Epithelial cell of proximal tubule (primary cell): ENCODE results near the gene TMEM233. TPM values are rescaled to one million over a fixed set of nuclear protein-coding genes. Genes with fewer than 3 reads are reported as not detected.

ENCODE experiments used
- DNase-seq: peaks from one replicate; pipeline ENCODE4 v3.0.0-alpha.2; 2011; ENCODE audit warnings: low read depth
- H3K4me3 ChIP-seq: 2 replicates; pipeline ENCODE4 v1.5.1; 2011; ENCODE audit warnings: low read depth, mild to moderate bottlenecking, low read length
- total RNA-seq: library from RNA; depleted of rRNA; stranded (reverse); fragments of >200 nt; gene quantifications from 2 replicates; pipeline ENCODE4 v1.2.3, GENCODE V29; 2015
- TF ChIP-seq, protein P1 (sequence below): conservative IDR thresholded peaks from 2 replicates; pipeline ENCODE4 v1.5.1; 2012; ENCODE audit warnings: low read depth, mild to moderate bottlenecking, low read length

TMEM233 gene
- total RNA-seq, 1 donor from 2014 or later = 0.17 TPM

DNA sequence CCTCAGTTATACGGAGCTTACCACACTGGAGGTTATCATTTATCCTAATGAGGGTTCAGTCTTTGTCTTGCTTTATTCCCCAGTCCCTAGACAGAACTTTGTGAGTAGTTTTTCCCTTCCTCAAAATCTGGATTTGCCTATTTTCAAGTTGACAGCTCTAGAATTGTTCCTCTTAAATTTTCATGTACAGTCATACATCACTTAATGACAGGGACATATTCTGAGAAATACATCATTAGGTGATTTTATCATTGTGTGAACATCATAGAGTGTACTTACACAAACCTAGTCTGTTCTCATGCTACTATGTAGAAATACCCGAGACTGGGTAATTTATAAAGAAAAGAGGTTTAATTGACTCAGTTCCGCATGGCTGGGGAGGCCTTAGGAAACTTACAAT is 77.5 kb downstream of the TMEM233 start:
- DNase-seq = no peak
- TF ChIP-seq, protein P1, sequence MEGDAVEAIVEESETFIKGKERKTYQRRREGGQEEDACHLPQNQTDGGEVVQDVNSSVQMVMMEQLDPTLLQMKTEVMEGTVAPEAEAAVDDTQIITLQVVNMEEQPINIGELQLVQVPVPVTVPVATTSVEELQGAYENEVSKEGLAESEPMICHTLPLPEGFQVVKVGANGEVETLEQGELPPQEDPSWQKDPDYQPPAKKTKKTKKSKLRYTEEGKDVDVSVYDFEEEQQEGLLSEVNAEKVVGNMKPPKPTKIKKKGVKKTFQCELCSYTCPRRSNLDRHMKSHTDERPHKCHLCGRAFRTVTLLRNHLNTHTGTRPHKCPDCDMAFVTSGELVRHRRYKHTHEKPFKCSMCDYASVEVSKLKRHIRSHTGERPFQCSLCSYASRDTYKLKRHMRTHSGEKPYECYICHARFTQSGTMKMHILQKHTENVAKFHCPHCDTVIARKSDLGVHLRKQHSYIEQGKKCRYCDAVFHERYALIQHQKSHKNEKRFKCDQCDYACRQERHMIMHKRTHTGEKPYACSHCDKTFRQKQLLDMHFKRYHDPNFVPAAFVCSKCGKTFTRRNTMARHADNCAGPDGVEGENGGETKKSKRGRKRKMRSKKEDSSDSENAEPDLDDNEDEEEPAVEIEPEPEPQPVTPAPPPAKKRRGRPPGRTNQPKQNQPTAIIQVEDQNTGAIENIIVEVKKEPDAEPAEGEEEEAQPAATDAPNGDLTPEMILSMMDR = no peak
- H3K4me3 ChIP-seq = peak overlapping the region; percentile 20

DNA sequence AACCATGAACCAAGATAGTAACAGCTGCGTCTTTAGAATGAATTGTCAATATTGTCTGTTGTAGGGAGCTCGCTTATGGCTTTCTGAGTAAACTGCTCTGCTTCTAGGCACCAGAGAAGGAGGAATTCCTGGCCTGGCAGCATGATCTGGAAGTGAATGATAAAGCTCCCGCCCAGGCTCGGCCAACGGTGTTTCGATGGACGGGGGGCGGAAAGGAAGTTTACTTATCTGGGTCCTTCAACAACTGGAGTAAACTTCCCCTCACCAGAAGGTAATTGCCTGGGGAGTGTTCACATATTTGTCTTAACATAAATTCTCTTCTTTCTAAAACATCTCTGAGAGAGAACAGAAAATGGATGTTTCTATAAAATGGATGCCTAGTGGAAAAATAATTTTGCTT is 78.6 kb downstream of the TMEM233 start:
- no peak for DNase-seq
- TF ChIP-seq, protein P1 = no peak
- H3K4me3 ChIP-seq = no peak overlapping the region

DNA sequence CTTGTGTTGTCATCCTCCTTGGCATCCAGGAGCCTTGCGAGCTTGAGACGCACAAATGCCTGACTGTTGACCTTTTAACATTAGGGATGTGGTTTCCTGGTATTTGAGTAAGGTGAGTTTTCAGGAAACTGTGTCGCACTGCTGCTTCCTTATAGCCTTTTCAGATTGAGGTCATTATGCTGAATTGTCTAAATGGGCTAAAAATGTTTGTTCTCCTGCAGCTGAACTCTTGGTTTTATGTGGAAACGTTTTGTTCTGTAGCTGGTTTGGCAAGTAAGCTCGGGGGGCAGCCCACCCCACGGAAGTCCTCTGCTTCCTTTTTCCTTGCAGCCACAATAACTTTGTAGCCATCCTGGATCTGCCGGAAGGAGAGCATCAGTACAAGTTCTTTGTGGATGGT is 80.1 kb downstream of the TMEM233 start:
- DNase-seq = no peak
- TF ChIP-seq, protein P1 = no peak
- H3K4me3 ChIP-seq = no peak overlapping the region

DNA sequence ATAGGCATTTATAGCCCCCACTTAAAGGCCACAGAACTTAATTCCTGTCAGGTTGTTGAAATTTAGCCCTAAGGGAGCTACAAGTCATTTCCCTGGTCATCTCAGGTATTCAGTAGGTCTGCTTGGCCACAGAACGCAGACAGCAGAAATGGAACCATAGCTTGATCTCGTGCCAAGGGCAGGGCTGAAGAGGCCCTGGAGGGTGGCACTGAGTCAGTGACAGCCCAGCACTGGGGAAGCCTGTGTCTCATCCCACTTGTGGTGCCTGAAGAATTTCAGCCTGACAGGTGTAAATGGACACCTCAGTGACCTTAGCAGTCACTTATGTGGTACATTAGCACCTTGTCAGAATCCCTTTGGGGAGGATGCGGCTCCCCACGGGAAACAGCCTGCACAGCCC is 81.0 kb downstream of the TMEM233 start:
- TF ChIP-seq, protein P1 = no peak
- no peak for DNase-seq
- H3K4me3 ChIP-seq = no peak overlapping the region

DNA sequence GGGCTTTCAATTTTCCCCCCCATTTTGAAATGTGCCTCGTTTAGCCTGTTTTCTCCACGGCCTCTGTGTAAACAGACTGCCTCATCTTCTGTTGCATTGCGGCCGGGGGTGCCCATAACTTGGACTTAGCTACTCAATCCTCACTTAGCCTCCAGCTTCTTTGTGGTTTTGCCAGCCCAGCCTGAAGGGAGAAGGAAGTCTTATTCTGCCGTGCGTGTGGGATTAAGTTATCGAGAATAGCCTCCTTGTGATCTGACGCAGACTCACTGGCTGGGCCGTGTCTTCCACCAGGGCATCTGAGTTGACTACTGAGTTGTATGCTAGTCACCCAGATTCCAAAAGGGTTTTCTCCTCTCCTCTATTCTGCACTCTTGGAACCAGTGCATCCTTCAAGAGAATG is 82.4 kb downstream of the TMEM233 start:
- DNase-seq = no peak
- no peak overlapping the region for H3K4me3 ChIP-seq
- TF ChIP-seq, protein P1 = no peak

DNA sequence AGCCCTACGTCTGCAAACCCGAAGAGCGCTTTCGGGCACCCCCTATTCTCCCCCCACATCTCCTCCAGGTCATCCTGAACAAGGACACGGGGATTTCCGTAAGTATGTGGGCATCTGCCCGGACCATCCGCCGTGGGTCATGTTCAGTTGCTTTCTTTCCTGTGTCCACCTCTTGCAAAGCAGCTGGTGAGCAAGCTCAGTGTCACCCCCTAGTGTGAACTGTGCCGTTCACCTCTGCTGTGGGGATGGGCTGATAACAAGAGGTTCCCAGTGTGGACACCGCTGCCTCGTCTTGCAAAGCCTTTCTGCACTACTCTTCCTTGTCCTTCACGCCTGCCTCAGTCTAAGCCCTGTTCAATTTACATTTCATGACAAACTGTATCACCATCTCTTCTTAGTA is 83.0 kb downstream of the TMEM233 start:
- H3K4me3 ChIP-seq = no peak overlapping the region
- TF ChIP-seq, protein P1 = peak; percentile 29
- DNase-seq = no peak

DNA sequence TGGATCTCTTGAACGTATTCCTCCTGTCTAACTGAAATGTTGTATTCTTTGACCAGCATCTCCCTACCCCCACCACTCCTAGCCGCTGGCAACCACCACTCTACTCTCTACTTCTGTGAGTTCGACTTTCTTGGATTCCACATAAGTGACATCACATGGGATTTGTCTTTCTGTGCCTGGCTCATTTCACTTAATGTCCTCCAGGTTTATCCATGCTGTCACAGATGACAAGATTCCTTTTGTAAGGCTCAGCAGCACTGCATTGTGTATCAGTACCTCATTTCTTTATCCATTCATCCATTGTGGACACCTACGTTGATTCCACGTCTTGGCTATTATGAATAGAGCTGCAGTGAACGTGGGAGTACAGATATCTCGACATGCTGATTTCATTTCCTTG is 84.9 kb downstream of the TMEM233 start:
- no peak for DNase-seq
- TF ChIP-seq, protein P1 = no peak
- no peak overlapping the region for H3K4me3 ChIP-seq
